Thyroid gland (tissue), 4 donors: Measurements from ENCODE around the gene LAMA2. TPM values are rescaled to one million over a fixed set of nuclear protein-coding genes. Genes with fewer than 3 reads are reported as not detected.

ENCODE experiments used
- DNase-seq, 2 donors: peaks; one replicate each; pipeline ENCODE4 v3.0.0-alpha.2; 2019
- H3K27ac ChIP-seq, 3 donors: fragments of 200-600 bp; sonication (generic); 1 replicate in 2 of 3; 2 replicates in 1 of 3; pipeline ENCODE4 v1.5.1; 2016 to 2019; ENCODE audit warnings: mild to moderate bottlenecking in 1 of 3, moderate library complexity in 1 of 3
- H3K27me3 ChIP-seq: fragments of 200-600 bp; sonication (generic); one replicate; pipeline ENCODE4 v1.5.1; 2019
- H3K36me3 ChIP-seq, 2 donors: fragments of 200-600 bp; sonication (generic); one replicate each; pipeline ENCODE4 v1.5.1; 2016 to 2019
- H3K4me1 ChIP-seq, 2 donors: fragments of 200-600 bp; sonication (generic); one replicate each; pipeline ENCODE4 v1.5.1; 2017 to 2019
- H3K4me3 ChIP-seq, 3 donors: fragments of 200-600 bp; sonication (generic); replicated peaks in 1 of 3; 1 replicate in 2 of 3; 2 replicates in 1 of 3; pipeline ENCODE4 v1.5.1; 2016; ENCODE audit warnings: mild to moderate bottlenecking in 1 of 3
- H3K9me3 ChIP-seq: fragments of 200-600 bp; sonication (generic); one replicate; pipeline ENCODE4 v1.5.1; 2017
- CTCF ChIP-seq, 6 experiments: fragments of 200-600 bp in 3 of 6; fragments of 450-650 bp in 3 of 6; sonication (generic) in 3 of 6; IDR thresholded peaks; one replicate each; pipeline ENCODE4 v1.5.1; 2016 to 2019; ENCODE audit warnings: antibody characterized with exemption in 6 of 6, mild to moderate bottlenecking in 2 of 6, inconsistent platforms in 1 of 6, moderate library complexity in 1 of 6
- POLR2A ChIP-seq, 2 donors: fragments of 450-650 bp; IDR thresholded peaks; one replicate each; pipeline ENCODE4 v1.6.1; 2017; ENCODE audit warnings: antibody characterized with exemption in 2 of 2, mild to moderate bottlenecking in 2 of 2, moderate library complexity in 1 of 2
- WGBS, 2 donors: methylation state at CpG; one replicate each; pipeline ENCODE4 v1.1.5; 2017; 5-methylcytosine and 5-hydroxymethylcytosine counted together
- intact Hi-C: fragments of 100-400 bp; cut with DNase I; formaldehyde crosslinking; loops from one replicate; pipeline ENCODE4 v1.15.1; 2023
- total RNA-seq, 4 donors: library from RNA; depleted of rRNA; stranded (reverse); fragments of >200 nt; gene quantifications; one replicate each; pipeline ENCODE4 v1.2.3, GENCODE V29; 2016

LAMA2 gene
- total RNA-seq, 4 donors from 2014 or later: 41.4 to 117 (median 78.9) TPM

GRCh38 chr6:129340983-129341382 lies 458.0 kb downstream of the LAMA2 start:
- Histone ChIP-seq H3K27me3 (no peaks in the 10 kb centered on the region), H3K4me1 (no peaks in the 10 kb centered on the region), H3K9me3 (no peaks in the 10 kb centered on the region), H3K36me3 (no peaks in the 10 kb centered on the region), H3K4me3 (no peak overlapping the region), H3K27ac (no peak overlapping the region)
- intact Hi-C loops: no loop called here
- no peak for TF ChIP-seq POLR2A (IDR thresholded peaks at IDR 0.05)
- TF ChIP-seq CTCF (IDR thresholded peaks at IDR 0.05): no peak
- 77 to 81% methylated on average over 4 of the region's 4 CpGs for WGBS, 2 donors
- DNase-seq: no peak

GRCh38 chr6:129342243-129342642 lies 459.3 kb downstream of the LAMA2 start:
- intact Hi-C loops: no loop called here
- Histone ChIP-seq H3K27ac (no peak overlapping the region), H3K4me3 (no peak overlapping the region), H3K36me3 (no peaks in the 10 kb centered on the region), H3K9me3 (no peaks in the 10 kb centered on the region), H3K4me1 (no peaks in the 10 kb centered on the region), H3K27me3 (no peaks in the 10 kb centered on the region)
- no peak for DNase-seq
- TF ChIP-seq CTCF (IDR thresholded peaks at IDR 0.05): no peak
- TF ChIP-seq POLR2A (IDR thresholded peaks at IDR 0.05): no peak
- WGBS, 2 donors: 79 to 84% methylated on average over 2 of the region's 2 CpGs

GRCh38 chr6:129342796-129343195 lies 459.9 kb downstream of the LAMA2 start:
- no peak for DNase-seq
- Histone ChIP-seq H3K4me3 (no peak overlapping the region), H3K27ac (no peak overlapping the region), H3K4me1 (no peaks in the 10 kb centered on the region), H3K36me3 (no peaks in the 10 kb centered on the region), H3K27me3 (no peaks in the 10 kb centered on the region), H3K9me3 (no peaks in the 10 kb centered on the region)
- no peak for TF ChIP-seq CTCF (IDR thresholded peaks at IDR 0.05)
- TF ChIP-seq POLR2A (IDR thresholded peaks at IDR 0.05): no peak
- intact Hi-C loops: no loop called here
- 91 to 94% methylated on average over 2 of the region's 2 CpGs for WGBS, 2 donors

GRCh38 chr6:129344379-129344778 lies 461.4 kb downstream of the LAMA2 start:
- no peak for DNase-seq
- 89 to 92% methylated on average over 3 of the region's 3 CpGs for WGBS, 2 donors
- H3K9me3 ChIP-seq: no peaks in the 10 kb centered on the region
- no peak overlapping the region for H3K27ac ChIP-seq
- TF ChIP-seq POLR2A (IDR thresholded peaks at IDR 0.05) (no peak), CTCF (IDR thresholded peaks at IDR 0.05) (no peak)
- intact Hi-C loops: no loop called here
- H3K36me3 ChIP-seq: no peaks in the 10 kb centered on the region
- no peak overlapping the region for H3K4me3 ChIP-seq
- H3K27me3 ChIP-seq: no peaks in the 10 kb centered on the region
- H3K4me1 ChIP-seq: no peaks in the 10 kb centered on the region

- no peaks in the 10 kb centered on the region for H3K4me1 ChIP-seq
- H3K36me3 ChIP-seq: no peaks in the 10 kb centered on the region
- H3K27me3 ChIP-seq: no peaks in the 10 kb centered on the region
- no peak overlapping the region for H3K4me3 ChIP-seq
- H3K27ac ChIP-seq: no peak overlapping the region
- no peak for DNase-seq
- 56 to 88% methylated on average over 2 of the region's 2 CpGs for WGBS, 2 donors
- intact Hi-C loops: no loop called here
- no peaks in the 10 kb centered on the region for H3K9me3 ChIP-seq
- TF ChIP-seq POLR2A (IDR thresholded peaks at IDR 0.05) (no peak), CTCF (IDR thresholded peaks at IDR 0.05) (no peak)
These were observed 463.0 kb downstream of the LAMA2 start for GRCh38 chr6:129345890-129346289.
